NCI-H1092 treated with DMSO at 0.1 percent for 48 hours (cell line): Measurements from ENCODE around the gene LLGL2.
"Not testable (repeated sequence)": the region's sequence is repeated elsewhere in the genome, so short reads cannot be mapped to it uniquely, and the experiment has no call there.

Experiments
- DNase-seq: peaks from one replicate; lab custom pipeline; 2025; lab: John Stamatoyannopoulos, UW

The LLGL2 gene

GRCh38 chr17:75570034-75570676, 44.7 kb downstream of the LLGL2 start:
- DNase-seq: no peak

- no peak for DNase-seq
Observed at GRCh38 chr17:75570772-75571171, 45.3 kb downstream of the LLGL2 start.

- DNase-seq: no peak
Observed at GRCh38 chr17:75571197-75571884, 45.8 kb downstream of the LLGL2 start.

- DNase-seq: no peak
Observed at GRCh38 chr17:75571885-75572215, 46.4 kb downstream of the LLGL2 start.

- no peak for DNase-seq
Observed at GRCh38 chr17:75572713-75573539, 47.4 kb downstream of the LLGL2 start.

- no peak for DNase-seq
Observed at GRCh38 chr17:75573540-75573957, 48.1 kb downstream of the LLGL2 start.

- no peak for DNase-seq
Observed at GRCh38 chr17:75573994-75574393, 48.5 kb downstream of the LLGL2 start.

- no peak for DNase-seq
Observed at GRCh38 chr17:75574404-75575036, 49.0 kb downstream of the LLGL2 start.

- DNase-seq: no peak
Observed at GRCh38 chr17:75575197-75575596, 49.7 kb downstream of the LLGL2 start.

- DNase-seq: no peak
Observed at GRCh38 chr17:75575728-75576127, 50.2 kb downstream of the LLGL2 start.

GRCh38 chr17:75576661-75577060, 51.2 kb downstream of the LLGL2 start:
- no peak for DNase-seq

- DNase-seq: not testable (repeated sequence)
Observed at GRCh38 chr17:75581121-75581725, 55.7 kb downstream of the LLGL2 start.

- not testable (repeated sequence) for DNase-seq
Observed at GRCh38 chr17:75583197-75583596, 57.7 kb downstream of the LLGL2 start.

- no peak for DNase-seq
Observed at GRCh38 chr17:75584849-75585175, 59.3 kb downstream of the LLGL2 start.

- DNase-seq: peak; percentile 53
Observed at GRCh38 chr17:75587675-75588595, 62.4 kb downstream of the LLGL2 start, which contains the start of gene MYO15B. Gene MYO15B (plus strand): TSS chr17:75587800. CDS start chr17:75588058, 258 bp downstream.

GRCh38 chr17:75588596-75589011, 63.1 kb downstream of the LLGL2 start:
- DNase-seq: peak; percentile 40

- DNase-seq: peak; percentile 88
Observed at GRCh38 chr17:75589012-75589918, 63.8 kb downstream of the LLGL2 start.

GRCh38 chr17:75589919-75590303, 64.4 kb downstream of the LLGL2 start:
- DNase-seq: peak; percentile 15

GRCh38 chr17:75590314-75590761, 64.8 kb downstream of the LLGL2 start:
- no peak for DNase-seq
